Measurements from ENCODE around the gene NR2F1-AS1. TPM values are rescaled to one million over a fixed set of nuclear protein-coding genes. Genes with fewer than 3 reads are reported as not detected.
A peak's percentile ranks its signal among the peaks of the same experiment; 100 is the strongest.

Gene NR2F1-AS1
- total RNA-seq, 1 experiment from 2014 or later, result 27.0 TPM

DNA sequence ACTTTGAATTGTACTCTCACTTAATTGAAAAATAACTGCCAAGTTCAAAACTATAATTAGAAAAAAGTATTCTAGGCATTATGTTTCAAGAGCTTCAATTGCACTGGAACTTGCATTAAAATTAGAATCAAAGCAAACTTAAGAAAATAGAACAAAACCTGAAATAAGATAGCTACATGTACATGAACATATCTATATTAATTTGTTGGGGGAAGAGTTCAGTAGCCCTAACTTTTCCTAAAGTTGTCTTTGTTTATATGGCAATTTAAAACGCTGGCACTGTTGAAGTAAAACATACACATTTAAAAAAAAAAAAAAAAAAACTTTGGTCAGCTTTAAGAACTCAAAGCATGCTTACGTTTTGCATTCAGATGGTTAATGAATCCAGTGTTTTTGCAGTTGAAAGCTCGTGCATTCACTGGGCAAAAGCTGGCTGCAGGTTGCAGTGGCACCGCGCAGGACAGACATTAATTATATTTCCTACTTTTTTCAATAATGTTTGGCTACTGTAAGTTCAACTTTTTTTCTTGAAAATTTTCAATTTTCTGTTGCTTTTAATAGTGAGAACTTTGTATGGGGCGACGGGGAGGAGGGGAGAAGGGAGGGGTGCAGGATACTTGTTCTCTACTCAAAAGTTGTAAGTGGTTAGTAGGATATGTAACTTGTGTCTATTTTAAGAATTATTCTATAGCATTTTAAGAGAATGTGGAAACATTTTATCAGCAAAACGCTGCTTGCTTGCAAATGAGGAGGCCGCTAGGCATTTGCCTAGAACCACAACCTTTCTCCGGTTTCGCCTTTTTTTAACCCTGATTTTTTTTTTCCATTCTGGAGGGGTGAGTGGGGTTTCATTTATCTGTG lies 5.9 kb upstream of the NR2F1-AS1 start:
- peaks cover 3% of the 10 kb centered on the region for H3K36me3 ChIP-seq (ENCODE audit: control insufficient read depth, insufficient read depth, low read length)
- H3K27me3 ChIP-seq (ENCODE audit: control insufficient read depth, insufficient read depth, low read length), result no peaks in the 10 kb centered on the region
- BruUV-seq (replicated peaks), result TSS peak; percentile 44
- peak overlapping the region; percentile 71 to 86 for H3K4me3 ChIP-seq (ENCODE audit: low read depth in 2 of 2, low read length in 2 of 2)
- H3K9me3 ChIP-seq (ENCODE audit: control insufficient read depth, insufficient read depth, low read depth, low read length), result no peaks in the 10 kb centered on the region
- H3K27ac ChIP-seq (ENCODE audit: low read length), result peak overlapping the region; percentile 92
- POLR2A ChIA-PET, result interaction anchor here (0.5 to 0.7 kb wide), 4 partner anchors 21 to 590 kb away, joined by 3 to 8 read pairs (median 8); no protein-coding TSS in a partner anchor
- ATAC-seq (no peak), DNase-seq (ENCODE audit: low read depth, low spot score) (no peak)
- CTCF ChIA-PET, result interaction anchor here (0.9 to 1.3 kb wide), 2 partner anchors 215 to 308 kb away, joined by 3 to 4 read pairs; no protein-coding TSS in a partner anchor
- TF ChIP-seq POLR2AphosphoS5 (IDR thresholded peaks at IDR 0.05; ENCODE audit: low read depth, low read length) (no peak), SIN3A (IDR thresholded peaks at IDR 0.05; ENCODE audit: borderline replicate concordance, insufficient read depth, low read depth, low read length) (no peak), TCF7L2 (IDR thresholded peaks at IDR 0.05; ENCODE audit: low read depth, low read length) (no peak)
- TF ChIP-seq, protein P1, sequence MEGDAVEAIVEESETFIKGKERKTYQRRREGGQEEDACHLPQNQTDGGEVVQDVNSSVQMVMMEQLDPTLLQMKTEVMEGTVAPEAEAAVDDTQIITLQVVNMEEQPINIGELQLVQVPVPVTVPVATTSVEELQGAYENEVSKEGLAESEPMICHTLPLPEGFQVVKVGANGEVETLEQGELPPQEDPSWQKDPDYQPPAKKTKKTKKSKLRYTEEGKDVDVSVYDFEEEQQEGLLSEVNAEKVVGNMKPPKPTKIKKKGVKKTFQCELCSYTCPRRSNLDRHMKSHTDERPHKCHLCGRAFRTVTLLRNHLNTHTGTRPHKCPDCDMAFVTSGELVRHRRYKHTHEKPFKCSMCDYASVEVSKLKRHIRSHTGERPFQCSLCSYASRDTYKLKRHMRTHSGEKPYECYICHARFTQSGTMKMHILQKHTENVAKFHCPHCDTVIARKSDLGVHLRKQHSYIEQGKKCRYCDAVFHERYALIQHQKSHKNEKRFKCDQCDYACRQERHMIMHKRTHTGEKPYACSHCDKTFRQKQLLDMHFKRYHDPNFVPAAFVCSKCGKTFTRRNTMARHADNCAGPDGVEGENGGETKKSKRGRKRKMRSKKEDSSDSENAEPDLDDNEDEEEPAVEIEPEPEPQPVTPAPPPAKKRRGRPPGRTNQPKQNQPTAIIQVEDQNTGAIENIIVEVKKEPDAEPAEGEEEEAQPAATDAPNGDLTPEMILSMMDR (IDR thresholded peaks at IDR 0.05), result no peak
- TF ChIP-seq, protein P2, sequence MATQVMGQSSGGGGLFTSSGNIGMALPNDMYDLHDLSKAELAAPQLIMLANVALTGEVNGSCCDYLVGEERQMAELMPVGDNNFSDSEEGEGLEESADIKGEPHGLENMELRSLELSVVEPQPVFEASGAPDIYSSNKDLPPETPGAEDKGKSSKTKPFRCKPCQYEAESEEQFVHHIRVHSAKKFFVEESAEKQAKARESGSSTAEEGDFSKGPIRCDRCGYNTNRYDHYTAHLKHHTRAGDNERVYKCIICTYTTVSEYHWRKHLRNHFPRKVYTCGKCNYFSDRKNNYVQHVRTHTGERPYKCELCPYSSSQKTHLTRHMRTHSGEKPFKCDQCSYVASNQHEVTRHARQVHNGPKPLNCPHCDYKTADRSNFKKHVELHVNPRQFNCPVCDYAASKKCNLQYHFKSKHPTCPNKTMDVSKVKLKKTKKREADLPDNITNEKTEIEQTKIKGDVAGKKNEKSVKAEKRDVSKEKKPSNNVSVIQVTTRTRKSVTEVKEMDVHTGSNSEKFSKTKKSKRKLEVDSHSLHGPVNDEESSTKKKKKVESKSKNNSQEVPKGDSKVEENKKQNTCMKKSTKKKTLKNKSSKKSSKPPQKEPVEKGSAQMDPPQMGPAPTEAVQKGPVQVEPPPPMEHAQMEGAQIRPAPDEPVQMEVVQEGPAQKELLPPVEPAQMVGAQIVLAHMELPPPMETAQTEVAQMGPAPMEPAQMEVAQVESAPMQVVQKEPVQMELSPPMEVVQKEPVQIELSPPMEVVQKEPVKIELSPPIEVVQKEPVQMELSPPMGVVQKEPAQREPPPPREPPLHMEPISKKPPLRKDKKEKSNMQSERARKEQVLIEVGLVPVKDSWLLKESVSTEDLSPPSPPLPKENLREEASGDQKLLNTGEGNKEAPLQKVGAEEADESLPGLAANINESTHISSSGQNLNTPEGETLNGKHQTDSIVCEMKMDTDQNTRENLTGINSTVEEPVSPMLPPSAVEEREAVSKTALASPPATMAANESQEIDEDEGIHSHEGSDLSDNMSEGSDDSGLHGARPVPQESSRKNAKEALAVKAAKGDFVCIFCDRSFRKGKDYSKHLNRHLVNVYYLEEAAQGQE (IDR thresholded peaks at IDR 0.05; ENCODE audit: insufficient read depth in 1 of 2, low read depth in 2 of 2, low read length in 1 of 2), result no peak
- intact Hi-C loops (cut with micrococcal nuclease; ENCODE audit: unreplicated experiment), result loop anchor here (10.0 kb wide), 1 partner anchor 1942 kb away; no protein-coding TSS in a partner anchor
- in situ Hi-C loops (cut with HindIII; ENCODE audit: low pct_unique_long_range_greater_than_20kb, low sequenced_read_pairs), result no loop called here
- H3K4me1 ChIP-seq (ENCODE audit: control insufficient read depth, insufficient read depth, low read length), result peaks cover 11% of the 10 kb centered on the region

- no TSS peak for BruUV-seq (replicated peaks)
- intact Hi-C loops (cut with micrococcal nuclease; ENCODE audit: unreplicated experiment), result loop anchor here (10.0 kb wide), 1 partner anchor 1941 kb away; no protein-coding TSS in a partner anchor
- peaks cover 3% of the 10 kb centered on the region for H3K36me3 ChIP-seq (ENCODE audit: control insufficient read depth, insufficient read depth, low read length)
- peak overlapping the region; percentile 71 to 86 for H3K4me3 ChIP-seq (ENCODE audit: low read depth in 2 of 2, low read length in 2 of 2)
- ATAC-seq (no peak), DNase-seq (ENCODE audit: low read depth, low spot score) (no peak)
- in situ Hi-C loops (cut with HindIII; ENCODE audit: low pct_unique_long_range_greater_than_20kb, low sequenced_read_pairs), result no loop called here
- H3K27me3 ChIP-seq (ENCODE audit: control insufficient read depth, insufficient read depth, low read length), result no peaks in the 10 kb centered on the region
- peak overlapping the region; percentile 92 for H3K27ac ChIP-seq (ENCODE audit: low read length)
- no peak for TF ChIP-seq POLR2AphosphoS5 (IDR thresholded peaks at IDR 0.05; ENCODE audit: low read depth, low read length)
- TF ChIP-seq, protein P2 (IDR thresholded peaks at IDR 0.05; ENCODE audit: insufficient read depth in 1 of 2, low read depth in 2 of 2, low read length in 1 of 2), result no peak
- no peak for TF ChIP-seq SIN3A (IDR thresholded peaks at IDR 0.05; ENCODE audit: borderline replicate concordance, insufficient read depth, low read depth, low read length)
- CTCF ChIA-PET, result interaction anchor here (1.3 kb wide), 1 partner anchor 309 kb away, joined by 3 read pairs; no protein-coding TSS in a partner anchor
- peaks cover 11% of the 10 kb centered on the region for H3K4me1 ChIP-seq (ENCODE audit: control insufficient read depth, insufficient read depth, low read length)
- POLR2A ChIA-PET, result interaction anchor here (0.5 to 0.6 kb wide), 3 partner anchors 71 to 214 kb away, joined by 3 to 8 read pairs (median 3); no protein-coding TSS in a partner anchor
- no peaks in the 10 kb centered on the region for H3K9me3 ChIP-seq (ENCODE audit: control insufficient read depth, insufficient read depth, low read depth, low read length)
Measured at GRCh38 chr5:93585767-93586385, 4.9 kb upstream of the NR2F1-AS1 start.

Data from Panc1 (cell line).